ENCODE data around the gene SPTBN1. TPM values are rescaled to one million over a fixed set of nuclear protein-coding genes. Genes with fewer than 3 reads are reported as not detected.
A peak's percentile ranks its signal among the peaks of the same experiment; 100 is the strongest.

The SPTBN1 gene
- total and polyA plus RNA-seq, 2 of the 4 experiments (the other 2 are of a cell fraction) = 49.1 to 241 TPM

DNA sequence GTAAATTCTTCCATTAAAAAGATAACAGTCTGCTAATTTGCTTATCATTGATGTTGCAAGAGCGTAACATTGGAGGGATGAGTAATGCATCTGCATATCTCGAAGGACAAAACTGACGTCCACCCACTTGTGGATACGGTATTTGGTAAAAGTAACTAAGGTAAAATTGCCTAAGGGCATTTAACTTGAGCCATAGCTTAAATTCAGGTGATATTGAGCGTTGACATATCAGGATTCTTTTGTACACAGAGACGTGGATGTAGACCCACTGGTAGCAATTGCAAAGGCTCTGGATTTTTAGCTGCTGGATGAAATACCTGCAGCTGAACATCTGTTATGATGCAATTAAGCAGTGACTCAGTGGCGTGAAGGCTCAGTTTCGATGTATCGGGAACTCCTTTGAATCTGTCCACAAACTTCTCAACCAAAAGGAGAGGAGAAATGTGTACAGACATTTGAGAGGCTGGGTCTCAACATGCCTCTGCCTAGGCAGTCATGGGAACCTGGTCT lies 119.3 kb downstream of the SPTBN1 start:
- intact Hi-C loops (cut with micrococcal nuclease) = no loop called here
- Histone ChIP-seq H4K5ac (ENCODE audit: low read depth, low read length) (no peak overlapping the region), H4K8ac (ENCODE audit: low read depth in 2 of 2, low read length in 2 of 2) (no peak overlapping the region), H2AK5ac (ENCODE audit: low read depth, low read length) (no peak overlapping the region), H2BK120ac (ENCODE audit: low read depth, low read length) (no peak overlapping the region), H4K20me1 (ENCODE audit: insufficient read depth, low read length) (peaks cover 44% of the 10 kb centered on the region; the same call in 1 of the 2 replicates), H2AFZ (replicated peaks; ENCODE audit: low read length, poor library complexity) (no peak overlapping the region), H3K4me2 (ENCODE audit: low read depth, low read length) (no peak overlapping the region), H3K27me3 (ENCODE audit: control insufficient read depth, insufficient read depth, low read length) (no peaks in the 10 kb centered on the region), H3K18ac (ENCODE audit: low read depth, low read length) (no peak overlapping the region), H2AK9ac (replicated peaks; ENCODE audit: low read depth, low read length, poor library complexity) (no peak overlapping the region), H3K36me3 (ENCODE audit: control insufficient read depth, insufficient read depth, low read length) (peaks cover 1% of the 10 kb centered on the region; the same call in 1 of the 2 replicates), H4K91ac (ENCODE audit: insufficient read depth, low read depth, low read length) (peak overlapping the region; percentile 7; the same call in 1 of the 2 replicates), H3K79me1 (ENCODE audit: low read depth in 1 of 2, low read length in 2 of 2) (peaks cover 49 to 85% of the 10 kb centered on the region in 2 experiments), H2BK5ac (ENCODE audit: low read depth, low read length, poor library complexity, severe bottlenecking) (no peak overlapping the region), H3K23ac (ENCODE audit: low read depth, low read length) (no peak overlapping the region), H3K9me3 (ENCODE audit: control insufficient read depth, insufficient read depth, low read length) (no peaks in the 10 kb centered on the region), H3K9me1 (ENCODE audit: insufficient read depth, low read length) (peaks cover 38% of the 10 kb centered on the region), H3K4ac (ENCODE audit: low read depth, low read length) (no peak overlapping the region), H3K9ac (ENCODE audit: low read depth, low read length) (no peak overlapping the region), H3K4me1 (ENCODE audit: control insufficient read depth, insufficient read depth, low read length) (peaks cover 35% of the 10 kb centered on the region), H3K14ac (replicated peaks; ENCODE audit: low read depth, low read length) (peak overlapping the region; percentile 34), H2BK15ac (ENCODE audit: low read depth, low read length) (no peak overlapping the region), H3K56ac (ENCODE audit: extremely low read depth, insufficient read depth, low read length) (no peak overlapping the region), H3K4me3 (ENCODE audit: insufficient read depth, low read depth, low read length) (no peak overlapping the region), H2BK20ac (ENCODE audit: low read depth, low read length) (no peak overlapping the region), H3K27ac (ENCODE audit: insufficient read depth, low read length) (no peak overlapping the region)
- WGBS, 2 experiments (ENCODE audit: extremely low coverage in 2 of 2, insufficient read length in 1 of 2) = 92% methylated on average over 4 of the region's 9 CpGs; no CpG with 5 or more reads in 1 of the 2 experiments
- dilution Hi-C loops (cut with HindIII; ENCODE audit: low sequenced_read_pairs, unreplicated experiment) = no loop called here
- no TSS peak for BruUV-seq (replicated peaks)
- ChIA-PET POLR2A (ENCODE audit: unreplicated experiment) (no interaction called here), CTCF (interaction anchor here (0.6 kb wide), 1 partner anchor 412 kb away, joined by 8 read pairs; no protein-coding TSS in a partner anchor)
- DNase-seq = peak; percentile 49
- TF ChIP-seq, protein P1, sequence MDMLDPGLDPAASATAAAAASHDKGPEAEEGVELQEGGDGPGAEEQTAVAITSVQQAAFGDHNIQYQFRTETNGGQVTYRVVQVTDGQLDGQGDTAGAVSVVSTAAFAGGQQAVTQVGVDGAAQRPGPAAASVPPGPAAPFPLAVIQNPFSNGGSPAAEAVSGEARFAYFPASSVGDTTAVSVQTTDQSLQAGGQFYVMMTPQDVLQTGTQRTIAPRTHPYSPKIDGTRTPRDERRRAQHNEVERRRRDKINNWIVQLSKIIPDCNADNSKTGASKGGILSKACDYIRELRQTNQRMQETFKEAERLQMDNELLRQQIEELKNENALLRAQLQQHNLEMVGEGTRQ (IDR thresholded peaks at IDR 0.05; ENCODE audit: low read depth, low read length) = no peak
- TF ChIP-seq CEBPB (IDR thresholded peaks at IDR 0.05; ENCODE audit: low read depth, low read length) (peak; percentile 63), CHD1 (IDR thresholded peaks at IDR 0.05; ENCODE audit: low read depth, low read length) (no peak)
- ATAC-seq (ENCODE audit: low read depth) = no peak
- in situ Hi-C loops (cut with MboI; ENCODE audit: low sequenced_read_pairs) = no loop called here

Data from IMR-90 (cell line).